ENCODE measurements around the gene L3MBTL2. TPM values are rescaled to one million over a fixed set of nuclear protein-coding genes. Genes with fewer than 3 reads are reported as not detected.

The L3MBTL2 gene
- total and polyA plus RNA-seq, 2 of the 13 experiments (the other 11 are each of a cell fraction or from before 2014, with no cell fraction given), result 13.8 to 33.7 TPM

- no peak for TF ChIP-seq PRDM15 (CRISPR knock-in tag; IDR thresholded peaks at IDR 0.05)
- no peak for TF ChIP-seq ZNF652 (CRISPR knock-in tag; IDR thresholded peaks at IDR 0.05; ENCODE audit: borderline replicate concordance, low read depth)
- TF ChIP-seq MAFK (conservative IDR thresholded peaks at IDR 0.05 in 1 of 2, IDR thresholded peaks at IDR 0.05 in 1 of 2; ENCODE audit: low read length in 2 of 2), result no peak
- TF ChIP-seq, protein P1, sequence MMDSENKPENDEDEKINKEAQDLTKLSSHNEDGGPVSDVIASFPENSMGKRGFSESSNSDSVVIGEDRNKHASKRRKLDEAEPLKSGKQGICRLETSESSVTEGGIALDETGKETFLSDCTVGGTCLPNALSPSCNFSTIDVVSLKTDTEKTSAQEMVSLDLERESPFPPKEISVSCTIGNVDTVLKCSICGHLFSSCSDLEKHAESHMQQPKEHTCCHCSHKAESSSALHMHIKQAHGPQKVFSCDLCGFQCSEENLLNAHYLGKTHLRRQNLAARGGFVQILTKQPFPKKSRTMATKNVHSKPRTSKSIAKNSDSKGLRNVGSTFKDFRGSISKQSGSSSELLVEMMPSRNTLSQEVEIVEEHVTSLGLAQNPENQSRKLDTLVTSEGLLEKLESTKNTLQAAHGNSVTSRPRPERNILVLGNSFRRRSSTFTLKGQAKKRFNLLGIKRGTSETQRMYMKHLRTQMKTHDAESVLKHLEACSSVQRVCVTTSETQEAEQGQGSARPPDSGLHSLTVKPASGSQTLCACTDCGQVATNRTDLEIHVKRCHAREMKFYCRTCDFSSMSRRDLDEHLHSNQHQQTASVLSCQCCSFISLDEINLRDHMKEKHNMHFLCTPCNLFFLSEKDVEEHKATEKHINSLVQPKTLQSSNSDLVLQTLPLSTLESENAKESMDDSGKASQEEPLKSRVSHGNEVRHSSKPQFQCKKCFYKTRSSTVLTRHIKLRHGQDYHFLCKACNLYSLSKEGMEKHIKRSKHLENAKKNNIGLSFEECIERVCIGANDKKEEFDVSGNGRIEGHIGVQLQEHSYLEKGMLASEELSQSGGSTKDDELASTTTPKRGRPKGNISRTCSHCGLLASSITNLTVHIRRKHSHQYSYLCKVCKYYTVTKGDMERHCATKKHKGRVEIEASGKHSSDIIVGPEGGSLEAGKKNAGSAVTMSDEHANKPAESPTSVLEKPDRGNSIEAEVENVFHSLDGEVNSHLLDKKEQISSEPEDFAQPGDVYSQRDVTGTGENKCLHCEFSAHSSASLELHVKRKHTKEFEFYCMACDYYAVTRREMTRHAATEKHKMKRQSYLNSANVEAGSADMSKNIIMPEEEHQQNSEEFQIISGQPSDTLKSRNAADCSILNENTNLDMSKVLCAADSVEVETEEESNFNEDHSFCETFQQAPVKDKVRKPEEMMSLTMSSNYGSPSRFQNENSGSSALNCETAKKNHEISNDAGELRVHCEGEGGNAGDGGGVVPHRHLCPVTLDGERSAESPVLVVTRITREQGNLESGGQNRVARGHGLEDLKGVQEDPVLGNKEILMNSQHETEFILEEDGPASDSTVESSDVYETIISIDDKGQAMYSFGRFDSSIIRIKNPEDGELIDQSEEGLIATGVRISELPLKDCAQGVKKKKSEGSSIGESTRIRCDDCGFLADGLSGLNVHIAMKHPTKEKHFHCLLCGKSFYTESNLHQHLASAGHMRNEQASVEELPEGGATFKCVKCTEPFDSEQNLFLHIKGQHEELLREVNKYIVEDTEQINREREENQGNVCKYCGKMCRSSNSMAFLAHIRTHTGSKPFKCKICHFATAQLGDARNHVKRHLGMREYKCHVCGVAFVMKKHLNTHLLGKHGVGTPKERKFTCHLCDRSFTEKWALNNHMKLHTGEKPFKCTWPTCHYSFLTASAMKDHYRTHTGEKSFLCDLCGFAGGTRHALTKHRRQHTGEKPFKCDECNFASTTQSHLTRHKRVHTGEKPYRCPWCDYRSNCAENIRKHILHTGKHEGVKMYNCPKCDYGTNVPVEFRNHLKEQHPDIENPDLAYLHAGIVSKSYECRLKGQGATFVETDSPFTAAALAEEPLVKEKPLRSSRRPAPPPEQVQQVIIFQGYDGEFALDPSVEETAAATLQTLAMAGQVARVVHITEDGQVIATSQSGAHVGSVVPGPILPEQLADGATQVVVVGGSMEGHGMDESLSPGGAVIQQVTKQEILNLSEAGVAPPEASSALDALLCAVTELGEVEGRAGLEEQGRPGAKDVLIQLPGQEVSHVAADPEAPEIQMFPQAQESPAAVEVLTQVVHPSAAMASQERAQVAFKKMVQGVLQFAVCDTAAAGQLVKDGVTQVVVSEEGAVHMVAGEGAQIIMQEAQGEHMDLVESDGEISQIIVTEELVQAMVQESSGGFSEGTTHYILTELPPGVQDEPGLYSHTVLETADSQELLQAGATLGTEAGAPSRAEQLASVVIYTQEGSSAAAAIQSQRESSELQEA (CRISPR knock-in tag; IDR thresholded peaks at IDR 0.05; ENCODE audit: not compliant biosample characterization), result no peak
- no peak for TF ChIP-seq ONECUT2 (CRISPR knock-in tag; IDR thresholded peaks at IDR 0.05)
- TF ChIP-seq ZNF24 (IDR thresholded peaks at IDR 0.05), result no peak
These were observed 49.1 kb downstream of the L3MBTL2 start (continued) for GRCh38 chr22:41254230-41254629.
